Lower leg skin (tissue), 3 donors: Measurements from ENCODE around the gene SLC2A6.

Source experiments
- POLR2A ChIP-seq, 2 donors: fragments of 450-650 bp; IDR thresholded peaks; one replicate each; pipeline ENCODE4 v1.6.1; 2016 to 2017; ENCODE audit warnings: antibody characterized with exemption in 2 of 2, mild to moderate bottlenecking in 1 of 2, moderate library complexity in 1 of 2
- TF ChIP-seq, protein P1 (sequence below), 3 donors: fragments of 450-650 bp; IDR thresholded peaks; one replicate each; pipeline ENCODE4 v1.5.1; 2016; ENCODE audit warnings: antibody characterized with exemption in 3 of 3, mild to moderate bottlenecking in 3 of 3, moderate library complexity in 2 of 3

DNA sequence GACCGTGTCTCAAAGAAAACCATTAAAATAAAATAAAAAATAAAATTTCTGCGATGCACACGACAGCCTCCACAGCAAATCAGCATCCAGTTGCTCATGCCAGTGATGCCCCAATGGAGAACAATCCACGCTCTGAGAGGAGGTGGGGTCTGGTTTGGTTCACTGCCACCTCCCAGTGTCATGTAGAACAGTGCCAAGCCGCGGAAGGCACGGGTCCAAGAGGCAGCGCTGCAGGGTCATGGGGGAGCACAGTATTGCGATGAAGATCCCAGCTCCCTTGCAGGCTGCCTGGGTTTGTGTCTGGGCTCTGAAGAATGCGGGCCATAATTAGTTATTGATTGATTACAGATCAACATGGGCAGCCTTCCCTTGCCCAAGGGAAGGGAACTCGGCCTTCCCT, 25.2 kb downstream of the SLC2A6 start:
- TF ChIP-seq POLR2A (IDR thresholded peaks at IDR 0.05), result no peak
- TF ChIP-seq, protein P1, sequence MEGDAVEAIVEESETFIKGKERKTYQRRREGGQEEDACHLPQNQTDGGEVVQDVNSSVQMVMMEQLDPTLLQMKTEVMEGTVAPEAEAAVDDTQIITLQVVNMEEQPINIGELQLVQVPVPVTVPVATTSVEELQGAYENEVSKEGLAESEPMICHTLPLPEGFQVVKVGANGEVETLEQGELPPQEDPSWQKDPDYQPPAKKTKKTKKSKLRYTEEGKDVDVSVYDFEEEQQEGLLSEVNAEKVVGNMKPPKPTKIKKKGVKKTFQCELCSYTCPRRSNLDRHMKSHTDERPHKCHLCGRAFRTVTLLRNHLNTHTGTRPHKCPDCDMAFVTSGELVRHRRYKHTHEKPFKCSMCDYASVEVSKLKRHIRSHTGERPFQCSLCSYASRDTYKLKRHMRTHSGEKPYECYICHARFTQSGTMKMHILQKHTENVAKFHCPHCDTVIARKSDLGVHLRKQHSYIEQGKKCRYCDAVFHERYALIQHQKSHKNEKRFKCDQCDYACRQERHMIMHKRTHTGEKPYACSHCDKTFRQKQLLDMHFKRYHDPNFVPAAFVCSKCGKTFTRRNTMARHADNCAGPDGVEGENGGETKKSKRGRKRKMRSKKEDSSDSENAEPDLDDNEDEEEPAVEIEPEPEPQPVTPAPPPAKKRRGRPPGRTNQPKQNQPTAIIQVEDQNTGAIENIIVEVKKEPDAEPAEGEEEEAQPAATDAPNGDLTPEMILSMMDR (IDR thresholded peaks at IDR 0.05), result no peak
